Activated CD8-positive, alpha-beta memory T cell treated with anti-CD3 and anti-CD28 coated beads, Interleukin-2, amount 50 U/mL, for 4 hours (primary cell): ENCODE results near the gene ABHD15.

Experiments
- DNase-seq: peaks from one replicate; pipeline ENCODE4 v3.0.0-alpha.2; 2020

The ABHD15 gene

DNA sequence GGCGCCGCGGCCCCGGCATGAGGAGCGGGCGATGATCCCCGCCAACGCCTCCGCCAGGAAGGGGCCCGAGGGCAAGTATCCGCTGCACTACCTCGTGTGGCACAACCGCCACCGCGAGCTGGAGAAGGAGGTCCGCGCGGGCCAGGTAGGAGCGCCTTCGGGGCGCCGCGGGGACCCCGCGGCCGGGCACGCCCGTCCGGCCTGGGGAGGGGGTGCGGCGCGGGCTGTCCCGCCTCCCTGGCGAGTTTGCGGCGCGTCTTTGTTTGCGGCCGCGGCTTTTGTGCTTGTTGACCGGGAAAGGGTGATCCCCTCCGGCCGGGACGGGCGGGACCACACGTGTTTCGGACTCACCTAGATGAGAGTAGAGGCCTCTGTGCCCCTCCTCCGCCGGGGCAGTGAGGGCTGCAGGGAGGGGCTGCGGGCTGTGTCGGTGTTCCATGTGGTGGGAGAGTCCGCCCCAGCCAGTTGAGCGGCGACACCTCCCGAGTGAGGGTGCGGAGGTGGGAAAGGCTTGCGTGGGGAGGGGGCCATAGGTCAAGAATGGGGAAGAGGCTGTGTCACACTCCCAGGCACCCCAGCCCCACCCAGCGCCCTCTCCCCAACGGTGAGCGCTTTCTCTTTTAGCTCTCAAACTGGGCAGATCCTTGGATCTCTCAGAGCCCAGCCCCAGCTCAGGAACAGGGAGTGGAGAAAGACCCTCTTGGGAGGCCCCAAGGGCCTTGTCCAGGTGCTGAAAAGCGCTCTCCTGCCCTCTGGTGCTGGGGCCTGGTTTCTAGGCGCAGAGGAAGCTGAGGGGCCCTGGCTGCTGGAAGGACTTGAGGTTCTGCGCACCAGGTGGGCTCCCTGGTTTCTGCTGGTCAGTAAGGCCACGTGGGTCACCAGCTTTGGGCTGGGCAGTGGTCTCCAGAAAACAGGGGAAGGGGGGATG is 27.0 kb upstream of the ABHD15 start:
- peak; percentile 39 for DNase-seq

GRCh38 chr17:29592850-29593551 is 26.2 kb upstream of the ABHD15 start, which contains the start of gene ANKRD13B:
ANKRD13B (plus strand) TSS chr17:29593132; CDS start chr17:29593622, 490 bp downstream.
- peak; percentile 56 for DNase-seq

DNA sequence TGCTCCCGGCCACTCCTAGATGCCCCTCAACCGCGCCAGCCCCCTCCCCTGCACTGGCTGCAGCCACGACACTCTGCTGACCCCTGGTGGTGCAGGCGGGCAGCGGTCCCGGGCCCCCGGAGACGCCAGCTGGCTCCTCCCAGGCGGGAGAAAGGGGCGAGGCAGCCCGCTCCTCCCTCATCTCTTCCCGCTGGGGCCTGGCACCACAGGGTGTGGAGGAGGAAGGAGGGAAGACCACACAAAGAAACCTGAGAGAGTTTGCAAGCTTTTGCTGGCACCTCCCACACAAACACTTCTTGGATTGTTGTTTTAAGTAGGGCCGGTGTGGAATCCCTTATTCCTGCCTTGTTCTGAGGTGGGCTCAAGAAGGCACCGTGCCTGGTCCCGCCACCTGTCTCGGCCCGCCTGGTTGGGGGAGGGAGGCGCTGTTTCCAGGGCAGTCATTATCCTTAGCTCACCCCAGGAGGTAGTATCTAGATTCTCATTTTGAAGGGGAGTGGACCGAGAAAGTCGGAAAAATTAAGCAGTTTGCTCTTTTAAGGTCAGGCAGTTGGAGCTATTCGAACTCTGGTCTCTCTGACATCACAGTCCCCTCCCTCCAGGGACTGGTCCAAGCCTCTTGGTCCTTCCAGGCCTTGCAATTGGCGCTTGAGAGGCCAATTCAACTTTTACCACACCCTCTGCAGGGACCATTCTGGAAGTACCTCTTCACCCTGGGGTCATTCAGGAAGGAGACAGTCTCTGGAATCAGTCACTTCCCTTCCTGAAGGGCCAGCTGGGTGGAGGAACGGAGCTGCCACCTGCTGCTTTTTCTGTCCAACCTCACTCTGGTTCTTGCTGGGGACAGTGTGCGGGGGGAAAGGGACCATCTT is 25.1 kb upstream of the ABHD15 start:
- peak; percentile 80 for DNase-seq

DNA sequence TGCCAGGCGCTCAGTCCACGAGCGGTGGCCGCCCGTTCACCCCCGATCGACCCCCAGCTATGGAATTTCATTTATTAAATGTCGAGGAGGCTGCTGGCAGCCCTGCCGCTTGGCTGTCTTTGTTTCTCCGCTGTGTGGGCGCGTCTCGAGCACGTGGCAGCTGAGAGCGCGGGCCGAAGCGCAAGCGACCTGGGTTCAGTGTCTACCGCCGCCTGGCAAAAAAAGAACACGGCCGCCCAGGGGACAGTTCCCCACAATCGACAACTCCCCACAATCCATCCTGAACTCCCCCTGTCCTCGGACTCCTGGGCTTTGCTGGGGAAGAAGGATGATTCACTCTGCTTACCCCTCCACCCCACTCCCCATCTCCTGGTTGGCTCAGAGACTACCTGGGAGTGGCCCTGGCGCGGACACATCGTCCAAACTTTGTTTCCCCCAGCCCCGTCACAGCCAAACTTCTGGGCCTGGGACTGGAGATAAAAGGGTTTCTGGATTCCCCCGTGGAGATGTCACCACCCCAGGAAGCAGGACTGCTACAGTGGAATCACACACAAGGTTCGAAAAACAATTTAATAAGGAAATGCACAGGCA is 24.4 kb upstream of the ABHD15 start:
- DNase-seq: peak; percentile 57

DNA sequence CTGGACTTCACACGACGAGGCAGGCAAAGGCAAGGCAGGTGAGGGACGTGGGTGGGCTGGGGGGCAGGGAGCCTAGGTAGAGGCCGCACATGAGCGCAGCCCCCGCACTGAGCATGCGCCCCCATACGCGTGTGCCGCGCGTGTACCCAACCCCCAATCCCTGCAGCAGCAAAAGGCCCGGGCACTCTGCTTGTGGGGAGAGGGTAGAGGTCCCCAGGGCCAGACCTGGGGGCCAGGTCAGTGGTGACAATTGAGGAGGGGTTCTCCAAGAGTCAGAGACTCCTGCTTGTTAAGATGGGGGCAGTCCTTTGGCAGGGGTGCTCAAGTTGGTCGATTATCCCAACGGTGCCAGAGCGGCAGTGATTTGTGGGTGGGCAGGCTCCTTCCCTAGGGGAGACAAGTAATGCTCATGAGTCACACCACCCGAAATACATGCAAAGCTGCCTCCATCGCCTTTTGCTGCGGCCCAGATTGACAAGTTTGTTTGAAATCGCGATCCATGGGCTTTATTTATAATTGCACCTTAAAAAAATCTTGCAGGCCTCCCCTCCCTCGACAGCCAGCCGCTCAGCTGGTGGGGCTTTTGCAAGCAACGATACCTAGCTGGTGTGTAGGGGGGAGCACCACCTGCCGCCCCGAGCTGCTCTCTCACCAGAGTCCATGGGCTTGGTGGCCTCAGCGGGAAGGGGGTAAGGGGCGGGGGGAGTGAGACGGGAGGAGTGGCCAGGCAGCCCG is 23.7 kb upstream of the ABHD15 start:
- peak; percentile 39 for DNase-seq

DNA sequence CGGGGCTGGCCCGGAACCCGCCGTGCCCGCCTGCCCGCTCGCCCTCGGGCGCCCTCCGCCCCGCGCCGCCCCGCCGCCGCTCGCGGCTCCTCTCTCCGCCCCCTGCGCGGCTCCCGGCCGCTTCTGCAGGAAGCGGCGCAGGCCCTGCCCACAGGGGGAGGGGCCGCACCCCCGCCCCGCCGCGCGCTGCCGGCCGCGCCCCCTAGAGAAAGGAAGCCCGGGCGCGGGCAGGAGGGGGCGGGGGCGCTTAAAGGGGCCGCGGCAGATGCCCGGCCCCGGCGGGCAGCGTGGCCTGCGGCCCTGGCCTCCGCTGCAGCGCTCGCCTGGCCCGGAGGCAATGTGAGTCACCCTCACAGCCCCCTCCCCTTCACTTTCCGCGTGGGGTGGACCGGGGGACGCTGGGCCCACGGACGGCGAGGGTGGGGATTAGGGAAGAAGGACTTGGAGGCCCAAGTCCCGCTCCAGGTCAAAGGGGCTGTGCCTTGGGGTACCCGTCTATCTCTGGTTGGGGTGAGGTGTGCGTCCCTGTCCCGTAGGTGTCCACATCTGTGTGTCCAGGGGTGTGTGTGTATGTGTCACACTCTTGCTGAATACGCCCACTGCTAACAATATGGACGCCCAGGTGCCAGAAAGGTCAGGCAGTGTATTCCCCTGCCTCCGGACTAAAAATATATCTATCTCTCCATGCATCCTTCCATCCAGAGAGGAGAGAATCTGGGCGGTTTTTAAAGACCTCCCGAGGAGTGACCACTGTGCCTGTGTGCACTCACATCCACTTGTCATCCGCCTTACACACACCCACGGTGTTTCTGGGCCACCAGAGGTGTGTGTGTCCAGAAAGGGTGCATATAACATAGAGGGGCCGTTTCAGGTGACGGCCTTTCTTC is 22.9 kb upstream of the ABHD15 start, which contains the start of gene GIT1:
Gene GIT1 (minus strand): TSS at position 125 of the 887 bp plus-strand sequence. CDS start 270 bp downstream, outside the sequence.
- peak; percentile 85 for DNase-seq

DNA sequence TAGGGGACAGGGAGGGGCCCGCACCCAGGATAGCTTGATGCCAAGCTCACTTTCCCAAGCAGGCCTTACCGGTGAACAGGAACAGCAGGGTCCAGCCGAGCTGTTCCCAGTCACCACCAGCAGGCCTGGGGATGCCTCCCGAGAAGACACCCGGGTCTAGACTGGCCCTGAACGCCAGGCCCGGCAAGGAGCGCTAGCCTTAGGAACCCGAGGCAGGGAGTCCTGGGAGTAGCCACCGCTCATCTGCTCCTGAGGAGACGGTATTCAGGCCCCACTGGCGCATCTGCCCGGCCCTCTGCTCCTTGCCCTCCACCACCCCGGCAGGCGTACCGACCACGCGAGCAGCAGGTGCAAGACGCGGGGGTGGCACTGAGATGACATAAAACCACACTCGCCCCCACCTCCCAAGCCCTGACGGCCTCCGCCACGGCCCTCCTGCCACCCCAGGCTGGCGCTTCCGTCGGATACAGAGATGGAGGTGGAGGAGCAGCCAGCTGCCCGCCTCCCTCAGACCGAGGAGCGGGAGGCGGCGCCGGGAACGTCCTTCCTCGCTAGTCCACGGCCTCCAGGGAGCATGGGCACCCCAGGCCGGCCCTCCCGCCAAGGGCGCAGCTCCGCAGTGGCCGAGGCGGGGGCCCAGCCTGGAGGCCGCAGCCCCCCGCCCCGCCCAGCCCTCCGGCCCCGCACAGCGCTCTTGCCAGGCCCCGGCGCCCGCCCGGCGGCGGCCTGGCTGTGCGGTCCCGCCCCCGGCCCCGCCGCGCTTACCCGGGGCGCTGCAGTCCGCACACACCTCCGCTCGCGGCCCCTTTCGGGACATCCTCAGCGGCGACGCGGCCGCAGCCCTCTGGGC is 21.9 kb upstream of the ABHD15 start:
- peak; percentile 77 for DNase-seq

- peak; percentile 20 for DNase-seq
These were observed 21.3 kb upstream of the ABHD15 start for GRCh38 chr17:29588017-29588561.

DNA sequence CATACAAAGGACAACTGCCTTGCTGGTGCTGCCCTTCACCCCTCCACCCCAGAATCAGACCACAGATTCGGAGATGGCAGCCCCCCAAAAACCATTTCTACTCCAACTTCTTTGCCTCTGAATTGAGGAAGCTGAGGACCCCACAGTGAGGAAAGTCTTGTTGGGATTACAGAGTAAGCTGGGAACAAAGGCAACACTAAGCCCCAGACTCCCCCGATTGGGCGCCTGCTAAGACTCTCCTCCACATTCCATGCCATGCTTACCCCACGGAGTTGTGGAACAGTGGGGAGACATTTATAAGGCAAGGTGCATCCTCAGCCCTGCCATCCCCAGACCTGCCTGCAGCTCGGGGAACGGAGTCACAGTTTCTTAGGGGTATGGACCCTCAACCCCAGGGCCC is 20.8 kb upstream of the ABHD15 start:
- no peak for DNase-seq

DNA sequence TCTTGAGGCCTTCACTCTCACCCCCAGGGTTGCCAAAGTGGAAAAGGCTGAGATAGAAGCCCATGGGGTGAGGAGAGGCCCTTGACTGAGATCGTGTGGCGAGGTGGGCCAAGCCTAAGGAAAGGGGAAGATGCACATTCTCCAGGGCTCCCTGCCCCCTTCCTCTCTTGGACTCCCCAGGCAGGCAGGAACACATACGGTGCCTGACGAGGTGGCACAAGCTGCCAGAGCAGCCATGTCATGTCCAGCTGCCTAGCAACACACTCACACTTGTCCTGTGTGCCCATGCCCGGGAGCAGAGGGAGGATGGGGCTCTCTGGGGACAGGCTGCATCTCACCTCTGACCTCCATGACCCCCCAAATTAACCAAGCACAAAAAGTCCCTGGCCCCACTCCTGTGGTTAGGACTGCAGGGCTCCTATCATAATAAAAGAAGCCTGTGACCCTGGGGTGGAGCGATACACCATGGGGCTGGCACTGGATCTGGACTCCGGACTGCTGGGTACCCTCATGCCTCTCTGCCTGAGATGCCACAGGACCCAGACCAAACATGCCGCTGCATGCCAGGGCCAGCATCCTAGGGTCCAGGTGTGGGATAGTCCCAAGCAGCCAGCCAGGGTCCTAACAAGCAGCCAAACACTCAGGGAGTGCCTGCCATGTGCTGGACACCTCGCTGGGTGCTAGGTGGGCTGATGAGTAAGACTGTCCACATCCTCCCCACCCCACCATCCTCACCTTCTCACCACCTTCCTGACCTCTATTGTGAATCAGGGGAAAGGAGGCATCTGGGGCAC is 20.0 kb upstream of the ABHD15 start:
- DNase-seq: no peak

DNA sequence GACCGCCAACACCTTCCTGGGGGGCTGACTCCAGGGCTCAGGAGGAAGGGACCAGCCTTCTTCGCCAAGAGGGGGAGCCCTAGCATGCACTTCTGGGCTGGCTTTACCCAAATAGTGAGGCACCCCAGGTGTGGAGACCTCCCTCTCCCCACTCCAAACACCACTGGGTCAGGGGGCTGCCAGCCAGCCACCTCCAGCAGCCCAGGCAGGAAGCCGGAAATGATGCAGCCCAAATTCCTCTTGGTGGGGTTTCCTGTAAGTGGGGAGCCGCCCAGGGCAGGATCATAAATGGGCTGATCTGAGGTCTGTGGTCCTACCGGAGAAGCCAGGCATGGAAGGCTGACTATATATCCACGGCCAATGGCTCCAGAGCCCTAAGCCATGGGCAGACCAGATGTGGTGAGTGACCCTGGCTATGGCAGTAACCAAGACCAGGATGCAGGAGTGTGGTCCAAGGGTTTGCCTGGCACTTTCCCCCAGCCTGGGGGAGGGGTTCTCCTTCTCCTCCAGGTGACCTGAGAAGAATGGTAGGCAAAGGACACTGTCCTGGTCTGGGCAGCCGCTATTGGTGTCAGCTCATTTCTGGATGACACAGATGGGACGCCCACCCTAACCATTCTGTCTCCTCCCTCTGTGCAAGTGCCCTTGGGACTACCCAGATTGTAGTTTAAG is 18.4 kb upstream of the ABHD15 start:
- DNase-seq: peak; percentile 48

- DNase-seq: no peak
These were observed 17.7 kb upstream of the ABHD15 start for GRCh38 chr17:29584452-29585079.

GRCh38 chr17:29583324-29584248 is 16.7 kb upstream of the ABHD15 start:
- DNase-seq: no peak

GRCh38 chr17:29582772-29583171 is 15.9 kb upstream of the ABHD15 start:
- no peak for DNase-seq

DNA sequence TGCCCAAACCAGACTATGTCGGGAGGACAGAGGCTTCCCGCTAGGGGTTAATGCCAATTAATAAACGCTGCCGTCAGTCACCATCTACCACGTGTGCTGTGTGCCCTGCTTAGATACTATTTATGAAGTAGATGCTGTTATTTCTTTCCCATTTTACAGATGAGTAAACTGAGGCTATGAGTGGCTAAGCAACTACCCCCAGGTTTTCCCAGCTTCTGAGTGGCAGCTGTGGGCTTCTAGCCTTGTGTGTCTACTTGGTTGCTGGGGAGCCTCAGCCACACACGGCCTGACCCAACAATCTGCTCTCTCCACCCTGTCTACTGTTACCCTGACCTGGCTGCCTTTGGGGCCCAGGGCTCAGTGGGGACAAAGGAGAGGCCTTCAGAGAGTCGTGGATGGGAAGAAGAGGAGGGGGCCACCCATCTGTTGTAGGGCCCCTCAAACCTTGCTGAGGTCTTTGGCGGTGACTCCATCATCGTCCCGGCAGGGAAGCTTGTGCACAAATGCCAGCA is 15.5 kb upstream of the ABHD15 start:
- DNase-seq: no peak
